HepG2 (cell line): ENCODE measurements around the gene CARMIL1. TPM values are rescaled to one million over a fixed set of nuclear protein-coding genes. Genes with fewer than 3 reads are reported as not detected.

ENCODE experiments used
- ATAC-seq: fragments of 200-7000 bp; cut with Tn5 transposase; 3 replicates; pipeline ENCODE4 v1.9.1; 2020; ENCODE audit warnings: mild to moderate bottlenecking, moderate library complexity
- BruUV-seq: library from RNA; stranded (reverse); fragments of 400-500 nt; replicated peaks from 2 replicates; lab custom pipeline; 2021; lab: Mats Ljungman, UMichigan
- CTCF ChIA-PET: fragments of 300-600 bp; formaldehyde crosslinking; extraction: SDS; loops from one replicate; lab custom pipeline; 2021; ENCODE audit warnings: low total read pairs, inconsistent platforms, low intra/inter-chr PET ratio; lab: Yijun Ruan, JAX
- POLR2A ChIA-PET: fragments of 350-600 bp; sonication (Branson Sonifier 250); formaldehyde crosslinking; loops from one replicate; lab custom pipeline; 2020; ENCODE audit warnings: antibody characterized with exemption, inconsistent platforms; lab: Yijun Ruan, JAX
- DNase-seq: peaks from one replicate; pipeline ENCODE4 v3.0.0-alpha.2; 2015; ENCODE audit warnings: low spot score
- FAIRE-seq: peaks from 3 replicates; lab custom pipeline; 2011; peaks lifted over from hg19 to GRCh38; lab: Jason Lieb, UNC
- H2AFZ ChIP-seq: one replicate; pipeline ENCODE4 v1.6.1; 2011; ENCODE audit warnings: low read length, inconsistent platforms
- H3K27ac ChIP-seq: fragments of 300-600 bp; 3 replicates; pipeline ENCODE4 v1.8.0; 2011; ENCODE audit warnings: mixed run types, mild to moderate bottlenecking, mixed read lengths, low read length, inconsistent platforms; ENCODE audit not compliant: insufficient read depth; ENCODE audit errors: extremely low read length
- H3K27me3 ChIP-seq, 2 experiments: fragments of 200-600 bp in 1 of 2; 2 replicates in 1 of 2; 3 replicates in 1 of 2; pipeline versions ENCODE4 v1.6.0 to v1.8.0; 2011; ENCODE audit warnings: low read length in 2 of 2, mild to moderate bottlenecking in 2 of 2, moderate library complexity in 2 of 2, inconsistent platforms in 1 of 2; ENCODE audit not compliant: insufficient read depth in 2 of 2, control insufficient read depth in 1 of 2
- H3K36me3 ChIP-seq, 2 experiments: fragments of 200-600 bp in 1 of 2; replicated peaks in 1 of 2; 2 replicates in 1 of 2; 3 replicates in 1 of 2; pipeline versions ENCODE4 v1.5.1 to v1.8.0; 2011; ENCODE audit warnings: low read length in 2 of 2, inconsistent platforms in 1 of 2; ENCODE audit not compliant: insufficient read depth in 2 of 2, control insufficient read depth in 1 of 2
- H3K4me1 ChIP-seq: 2 replicates; pipeline ENCODE4 v1.5.1; 2012; ENCODE audit warnings: low read length, inconsistent platforms; ENCODE audit not compliant: insufficient read depth
- H3K4me2 ChIP-seq: 2 replicates; pipeline ENCODE4 v1.6.0; 2011; ENCODE audit warnings: low read depth, low read length, inconsistent platforms
- H3K4me3 ChIP-seq, 3 experiments: fragments of 200-600 bp in 1 of 3; sonication (generic), shearing (Covaris generic) in 1 of 3; replicated peaks in 1 of 3; 2 replicates each; pipeline ENCODE4 v1.5.1; 2011 to 2016; ENCODE audit warnings: low read length in 3 of 3, inconsistent platforms in 2 of 3, low read depth in 2 of 3, mild to moderate bottlenecking in 2 of 3, control low read depth in 1 of 3, mixed read lengths in 1 of 3; ENCODE audit not compliant: insufficient read depth in 1 of 3
- H3K79me2 ChIP-seq: one replicate; pipeline ENCODE4 v1.6.1; 2011; ENCODE audit warnings: low read length, inconsistent platforms; ENCODE audit not compliant: insufficient read depth
- H3K9ac ChIP-seq: 2 replicates; pipeline ENCODE4 v1.6.0; 2011; ENCODE audit warnings: mild to moderate bottlenecking, low read depth, low read length, inconsistent platforms; ENCODE audit not compliant: insufficient read depth
- H3K9me3 ChIP-seq: 2 replicates; pipeline ENCODE4 v1.5.1; 2012; ENCODE audit warnings: mild to moderate bottlenecking, low read length
- H4K20me1 ChIP-seq: 2 replicates; pipeline ENCODE4 v1.6.0; 2011; ENCODE audit warnings: inconsistent platforms, mild to moderate bottlenecking, low read length, moderate library complexity; ENCODE audit not compliant: insufficient read depth
- ARNT2 ChIP-seq: sonication (generic); formaldehyde crosslinking; IDR thresholded peaks from 2 replicates; pipeline ENCODE4 v1.8.0; 2022; ENCODE audit warnings: mild to moderate bottlenecking, low read depth, missing genetic modification reagents, moderate library complexity
- CCDC6 ChIP-seq: sonication (generic); formaldehyde crosslinking; IDR thresholded peaks from 2 replicates; pipeline ENCODE4 v1.8.1; 2022; ENCODE audit warnings: mild to moderate bottlenecking, missing genetic modification reagents, moderate library complexity
- DMAP1 ChIP-seq: IDR thresholded peaks from 2 replicates; pipeline ENCODE4 v1.6.1; 2016
- FUBP1 ChIP-seq: sonication (generic); formaldehyde crosslinking; IDR thresholded peaks from 2 replicates; pipeline ENCODE4 v1.5.1; 2020; ENCODE audit warnings: missing genetic modification reagents, mild to moderate bottlenecking, borderline replicate concordance
- MBD4 ChIP-seq: IDR thresholded peaks from 2 replicates; pipeline ENCODE4 v1.6.1; 2012; ENCODE audit warnings: low read length, inconsistent platforms, borderline replicate concordance
- MIER3 ChIP-seq: IDR thresholded peaks from 2 replicates; pipeline ENCODE4 v1.6.1; 2016; ENCODE audit warnings: missing compliant biosample characterization, borderline replicate concordance
- PHF8 ChIP-seq: sonication (generic); formaldehyde crosslinking; IDR thresholded peaks from 2 replicates; pipeline ENCODE4 v1.5.0; 2020; ENCODE audit warnings: missing genetic modification reagents
- RFX1 ChIP-seq: fragments of 450-650 bp; IDR thresholded peaks from 2 replicates; pipeline ENCODE4 v1.6.1; 2017
- ZMAT3 ChIP-seq: sonication (generic); formaldehyde crosslinking; conservative IDR thresholded peaks from 2 replicates; pipeline ENCODE4 v1.7.0; 2021; ENCODE audit warnings: missing genetic modification reagents
- ZNF563 ChIP-seq: sonication (generic); formaldehyde crosslinking; IDR thresholded peaks from 2 replicates; pipeline ENCODE4 v1.8.0; 2022; ENCODE audit warnings: mild to moderate bottlenecking, moderate library complexity, missing genetic modification reagents
- ZNF709 ChIP-seq: sonication (generic); formaldehyde crosslinking; IDR thresholded peaks from 2 replicates; pipeline ENCODE4 v1.5.0; 2020; ENCODE audit warnings: mild to moderate bottlenecking, missing genetic modification reagents
- ZNF782 ChIP-seq: sonication (generic); formaldehyde crosslinking; IDR thresholded peaks from 2 replicates; pipeline ENCODE4 v1.4.0; 2020; ENCODE audit warnings: missing genetic modification reagents, mild to moderate bottlenecking, borderline replicate concordance
- WGBS: methylation state at CpG from one replicate; pipeline ENCODE4 v1.1.6; 2017; ENCODE audit warnings: low lambda C conversion rate; 5-methylcytosine and 5-hydroxymethylcytosine counted together
- in situ Hi-C: cut with HindIII; loops from 2 replicates; pipeline ENCODE4 v1.10.0; 2017; ENCODE audit warnings: low pct_unique_long_range_greater_than_20kb; ENCODE audit not compliant: extremely low pct_ligation_motif_present
- intact Hi-C: fragments of 100-400 bp; cut with micrococcal nuclease; formaldehyde crosslinking; loops from one replicate; pipeline ENCODE4 v1.10.0; 2022; ENCODE audit not compliant: unreplicated experiment
- polyA plus RNA-seq, 8 experiments: library from polyadenylated mRNA; depleted of rRNA in 3 of 8; stranded (reverse) in 7 of 8; unstranded in 1 of 8; fragments of >200 nt; fragmentation: Illumina TruSeq in 4 of 8; extraction: Trizol in 4 of 8; gene quantifications; 2 replicates each; pipeline versions ENCODE4 v1.2.1 to v1.2.3, GENCODE V29; 2011 to 2016; ENCODE audit warnings: low read depth in 4 of 8, missing spikeins in 1 of 8, mixed read lengths in 1 of 8; ENCODE audit not compliant: insufficient read depth in 1 of 8
- total RNA-seq, 5 experiments: library from RNA; depleted of rRNA; stranded (reverse); fragments of >200 nt; fragmentation: Illumina TruSeq; extraction: Trizol; gene quantifications; 2 replicates each; pipeline ENCODE4 v1.2.3, GENCODE V29; 2016; ENCODE audit warnings: low read depth in 1 of 5
- TF ChIP-seq, protein P1 (sequence below): sonication (generic); formaldehyde crosslinking; IDR thresholded peaks from 2 replicates; pipeline ENCODE4 v1.8.0; 2022; ENCODE audit warnings: mild to moderate bottlenecking, missing genetic modification reagents, borderline replicate concordance
- TF ChIP-seq, protein P2 (sequence below): sonication (generic); formaldehyde crosslinking; IDR thresholded peaks from 2 replicates; pipeline ENCODE4 v1.8.0; 2022; ENCODE audit warnings: missing genetic modification reagents, mild to moderate bottlenecking, moderate library complexity, borderline replicate concordance
- TF ChIP-seq, protein P3 (sequence below): sonication (generic); formaldehyde crosslinking; IDR thresholded peaks from 2 replicates; pipeline ENCODE4 v1.8.1; 2023; ENCODE audit warnings: missing genetic modification reagents, mild to moderate bottlenecking, borderline replicate concordance
- TF ChIP-seq, protein P4 (sequence below): IDR thresholded peaks from 2 replicates; pipeline ENCODE4 v1.6.1; 2016; ENCODE audit warnings: low read depth, borderline replicate concordance

Gene CARMIL1
- total and polyA plus RNA-seq, 2 of the 13 experiments (the other 11 are each of a cell fraction or from before 2014, with no cell fraction given), result 1.8 to 2.6 TPM

GRCh38 chr6:25547797-25548196 lies 268.6 kb downstream of the CARMIL1 start:
- no peaks in the 10 kb centered on the region for H3K79me2 ChIP-seq
- no peak for ATAC-seq

More at GRCh38 chr6:25547797-25548196, 268.6 kb downstream of the CARMIL1 start:
- no peaks in the 10 kb centered on the region for H4K20me1 ChIP-seq
- H3K4me3 ChIP-seq, result no peak overlapping the region
- H2AFZ ChIP-seq, result no peak overlapping the region
- DNase-seq (no peak), FAIRE-seq (no peak)
- no TSS peak for BruUV-seq
- H3K36me3 ChIP-seq, result no peaks in the 10 kb centered on the region
- POLR2A ChIA-PET, result no interaction called here
- no peak for TF ChIP-seq ZMAT3 (CRISPR knock-in tag)
- TF ChIP-seq RFX1, result no peak
- TF ChIP-seq, protein P1, sequence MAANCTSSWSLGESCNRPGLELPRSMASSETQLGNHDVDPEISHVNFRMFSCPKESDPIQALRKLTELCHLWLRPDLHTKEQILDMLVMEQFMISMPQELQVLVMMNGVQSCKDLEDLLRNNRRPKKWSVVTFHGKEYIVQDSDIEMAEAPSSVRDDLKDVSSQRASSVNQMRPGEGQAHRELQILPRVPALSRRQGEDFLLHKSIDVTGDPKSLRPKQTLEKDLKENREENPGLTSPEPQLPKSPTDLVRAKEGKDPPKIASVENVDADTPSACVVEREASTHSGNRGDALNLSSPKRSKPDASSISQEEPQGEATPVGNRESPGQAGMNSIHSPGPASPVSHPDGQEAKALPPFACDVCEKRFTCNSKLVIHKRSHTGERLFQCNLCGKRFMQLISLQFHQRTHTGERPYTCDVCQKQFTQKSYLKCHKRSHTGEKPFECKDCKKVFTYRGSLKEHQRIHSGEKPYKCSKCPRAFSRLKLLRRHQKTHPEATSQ, result no peak
- no peak for TF ChIP-seq FUBP1 (CRISPR knock-in tag)
- no peak for TF ChIP-seq CCDC6 (CRISPR knock-in tag)
- no peak for TF ChIP-seq MIER3 (CRISPR knock-in tag)
- TF ChIP-seq, protein P2, sequence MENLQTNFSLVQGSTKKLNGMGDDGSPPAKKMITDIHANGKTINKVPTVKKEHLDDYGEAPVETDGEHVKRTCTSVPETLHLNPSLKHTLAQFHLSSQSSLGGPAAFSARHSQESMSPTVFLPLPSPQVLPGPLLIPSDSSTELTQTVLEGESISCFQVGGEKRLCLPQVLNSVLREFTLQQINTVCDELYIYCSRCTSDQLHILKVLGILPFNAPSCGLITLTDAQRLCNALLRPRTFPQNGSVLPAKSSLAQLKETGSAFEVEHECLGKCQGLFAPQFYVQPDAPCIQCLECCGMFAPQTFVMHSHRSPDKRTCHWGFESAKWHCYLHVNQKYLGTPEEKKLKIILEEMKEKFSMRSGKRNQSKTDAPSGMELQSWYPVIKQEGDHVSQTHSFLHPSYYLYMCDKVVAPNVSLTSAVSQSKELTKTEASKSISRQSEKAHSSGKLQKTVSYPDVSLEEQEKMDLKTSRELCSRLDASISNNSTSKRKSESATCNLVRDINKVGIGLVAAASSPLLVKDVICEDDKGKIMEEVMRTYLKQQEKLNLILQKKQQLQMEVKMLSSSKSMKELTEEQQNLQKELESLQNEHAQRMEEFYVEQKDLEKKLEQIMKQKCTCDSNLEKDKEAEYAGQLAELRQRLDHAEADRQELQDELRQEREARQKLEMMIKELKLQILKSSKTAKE (CRISPR knock-in tag), result no peak
- no peak for TF ChIP-seq ARNT2 (CRISPR knock-in tag)
- TF ChIP-seq ZNF563, result no peak
- TF ChIP-seq, protein P3, sequence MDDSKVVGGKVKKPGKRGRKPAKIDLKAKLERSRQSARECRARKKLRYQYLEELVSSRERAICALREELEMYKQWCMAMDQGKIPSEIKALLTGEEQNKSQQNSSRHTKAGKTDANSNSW, result no peak
- TF ChIP-seq DMAP1 (CRISPR knock-in tag), result no peak
- no peak for TF ChIP-seq MBD4
- TF ChIP-seq, protein P4, sequence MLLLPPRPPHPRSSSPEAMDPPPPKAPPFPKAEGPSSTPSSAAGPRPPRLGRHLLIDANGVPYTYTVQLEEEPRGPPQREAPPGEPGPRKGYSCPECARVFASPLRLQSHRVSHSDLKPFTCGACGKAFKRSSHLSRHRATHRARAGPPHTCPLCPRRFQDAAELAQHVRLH (CRISPR knock-in tag), result no peak
- no peak for TF ChIP-seq ZNF709 (CRISPR knock-in tag)
- no peak for TF ChIP-seq PHF8 (CRISPR knock-in tag)
- no peak for TF ChIP-seq ZNF782
- intact Hi-C loops (no loop called here), in situ Hi-C loops (no loop called here)
- H3K4me1 ChIP-seq, result no peaks in the 10 kb centered on the region
- no peak overlapping the region for H3K4me2 ChIP-seq
- H3K27me3 ChIP-seq, result no peaks in the 10 kb centered on the region
- no peaks in the 10 kb centered on the region for H3K9me3 ChIP-seq
- CTCF ChIA-PET, result no interaction called here
- H3K27ac ChIP-seq, result no peak overlapping the region
- no peak overlapping the region for H3K9ac ChIP-seq
- WGBS, result 45% methylated on average over 2 of the region's 2 CpGs
